Esophagus (tissue), 2 donors: ENCODE measurements around the gene PRKCI. TPM values are rescaled to one million over a fixed set of nuclear protein-coding genes. Genes with fewer than 3 reads are reported as not detected.

Source experiments
- H3K27ac ChIP-seq, 2 donors: one replicate each; pipeline ENCODE4 v1.5.1; 2013; ENCODE audit warnings: low read depth in 2 of 2, mild to moderate bottlenecking in 2 of 2, inconsistent platforms in 1 of 2, low read length in 1 of 2, moderate library complexity in 1 of 2
- H3K27me3 ChIP-seq, 2 donors: one replicate each; pipeline ENCODE4 v1.6.1; 2013; ENCODE audit warnings: low read length in 2 of 2, control low read depth in 1 of 2, mild to moderate bottlenecking in 1 of 2; ENCODE audit not compliant: insufficient read depth in 2 of 2, control insufficient read depth in 1 of 2
- H3K36me3 ChIP-seq, 2 donors: one replicate each; pipeline ENCODE4 v1.6.1; 2013; ENCODE audit warnings: low read length in 1 of 2; ENCODE audit not compliant: control insufficient read depth in 2 of 2, insufficient read depth in 2 of 2
- H3K4me1 ChIP-seq, 2 donors: one replicate each; pipeline ENCODE4 v1.6.1; 2013; ENCODE audit warnings: low read length in 1 of 2; ENCODE audit not compliant: control insufficient read depth in 2 of 2, insufficient read depth in 2 of 2
- H3K4me3 ChIP-seq, 2 donors: one replicate each; pipeline ENCODE4 v1.5.1; 2013; ENCODE audit warnings: low read length in 2 of 2, mild to moderate bottlenecking in 2 of 2, low read depth in 1 of 2, moderate library complexity in 1 of 2
- H3K9me3 ChIP-seq, 2 donors: one replicate each; pipeline ENCODE4 v1.6.1; 2013; ENCODE audit warnings: mild to moderate bottlenecking in 2 of 2, low read depth in 1 of 2, low read length in 1 of 2, moderate library complexity in 1 of 2; ENCODE audit not compliant: control insufficient read depth in 2 of 2, insufficient read depth in 1 of 2
- WGBS, 2 donors: extraction: QIAGEN DNeasy Blood & Tissue Kit; methylation state at CpG; one replicate each; pipeline ENCODE4 v1.1.7; 2013; 5-methylcytosine and 5-hydroxymethylcytosine counted together
- polyA plus RNA-seq, 2 donors: library from polyadenylated mRNA; stranded (reverse); fragments of 200-250 nt; gene quantifications; one replicate each; pipeline ENCODE4 v1.2.3, GENCODE V29; 2013
- donor health status: healthy with polysubstance abuse.
- donor health status: Bipolar disorder and iron deficiency.

PRKCI gene
- polyA plus RNA-seq, 2 donors, result 12.9 to 15.1 TPM

DNA sequence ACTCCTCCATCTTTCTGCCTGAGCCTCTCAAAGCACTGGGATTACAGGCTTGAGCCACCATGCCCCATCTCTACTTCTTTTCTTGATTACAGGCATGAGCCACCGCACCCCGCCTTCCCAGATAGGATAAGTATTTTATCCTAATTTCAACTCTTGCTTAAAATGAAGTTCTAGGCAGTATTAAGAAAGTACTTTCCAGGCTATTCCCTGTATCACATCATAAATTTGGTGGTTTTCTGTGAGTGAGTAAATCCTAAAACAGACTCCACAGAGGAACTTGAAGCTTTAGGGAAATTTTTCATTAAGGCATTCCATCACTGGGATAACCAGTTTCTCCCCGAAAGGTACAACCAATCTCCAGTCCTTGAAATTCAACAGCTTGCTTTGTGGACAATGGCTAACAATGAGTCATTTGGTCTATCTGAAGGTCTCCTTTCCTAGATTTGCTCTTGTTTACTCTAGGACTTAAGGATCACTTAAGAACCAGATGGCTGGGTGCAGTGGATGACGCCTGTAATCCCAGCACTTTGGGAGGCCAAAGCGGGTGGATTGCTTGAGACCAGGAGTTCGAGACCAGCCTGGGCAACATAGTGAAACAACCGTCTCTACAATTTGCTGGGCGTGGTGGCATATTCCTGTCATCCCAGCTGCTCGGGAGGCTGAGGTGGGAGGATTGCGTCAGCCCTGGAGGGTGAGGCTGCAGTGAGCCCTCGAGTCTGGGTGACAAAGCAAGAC lies 85.6 kb downstream of the PRKCI start:
- WGBS, 2 donors, result 76 to 81% methylated on average over 11 of the region's 11 CpGs
- Histone ChIP-seq H3K36me3 (no peaks in the 10 kb centered on the region), H3K4me1 (no peaks in the 10 kb centered on the region), H3K27ac (no peak overlapping the region), H3K9me3 (no peaks in the 10 kb centered on the region), H3K27me3 (no peaks in the 10 kb centered on the region), H3K4me3 (no peak overlapping the region)

DNA sequence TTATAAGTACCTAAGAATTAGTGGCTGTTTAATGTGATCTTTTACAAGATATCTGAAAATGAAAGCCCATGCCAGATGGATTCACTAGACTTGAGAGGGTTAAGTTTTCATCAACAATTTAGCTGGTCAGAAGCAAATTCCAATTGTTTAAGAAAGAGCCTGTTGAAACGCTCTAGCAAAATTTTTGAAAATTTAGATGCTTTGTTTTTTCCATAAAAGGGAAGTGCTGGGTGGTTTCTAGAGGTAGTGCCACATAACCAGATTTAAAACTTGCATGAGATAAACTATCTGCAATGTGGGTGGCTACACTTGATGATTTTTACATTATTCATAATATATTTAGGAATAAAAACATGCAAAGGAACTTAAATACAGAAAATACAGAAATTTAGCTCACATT lies 86.8 kb downstream of the PRKCI start:
- 46 to 51% methylated on average over 1 of the region's 1 CpG for WGBS, 2 donors
- no peak overlapping the region for H3K4me3 ChIP-seq
- H3K4me1 ChIP-seq, result no peaks in the 10 kb centered on the region
- H3K27me3 ChIP-seq, result no peaks in the 10 kb centered on the region
- H3K27ac ChIP-seq, result no peak overlapping the region
- no peaks in the 10 kb centered on the region for H3K9me3 ChIP-seq
- no peaks in the 10 kb centered on the region for H3K36me3 ChIP-seq

DNA sequence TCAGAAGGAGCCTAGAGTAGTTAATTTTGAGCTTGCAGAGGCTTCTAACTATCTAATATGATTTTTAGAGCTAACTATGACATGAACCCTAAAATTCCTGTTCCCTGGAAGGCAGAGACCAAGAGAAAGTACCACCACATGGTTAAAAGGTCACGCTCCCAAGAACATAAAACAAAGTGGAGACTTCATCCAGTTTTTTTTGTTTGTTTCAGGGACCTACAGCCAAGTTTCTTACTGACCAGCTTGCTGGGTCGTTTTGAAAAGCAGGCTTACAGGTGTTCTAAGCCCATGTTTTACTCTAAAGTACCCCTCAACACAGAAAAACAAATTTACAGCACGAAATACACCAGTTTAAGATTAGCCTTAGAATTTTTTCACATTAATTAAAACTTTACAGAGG lies 95.7 kb downstream of the PRKCI start:
- no peaks in the 10 kb centered on the region for H3K4me1 ChIP-seq
- no peaks in the 10 kb centered on the region for H3K36me3 ChIP-seq
- no peaks in the 10 kb centered on the region for H3K27me3 ChIP-seq
- H3K9me3 ChIP-seq, result no peaks in the 10 kb centered on the region
- WGBS, 2 donors, result 73 to 75% methylated on average over 3 of the region's 3 CpGs
- no peak overlapping the region for H3K4me3 ChIP-seq
- no peak overlapping the region for H3K27ac ChIP-seq

DNA sequence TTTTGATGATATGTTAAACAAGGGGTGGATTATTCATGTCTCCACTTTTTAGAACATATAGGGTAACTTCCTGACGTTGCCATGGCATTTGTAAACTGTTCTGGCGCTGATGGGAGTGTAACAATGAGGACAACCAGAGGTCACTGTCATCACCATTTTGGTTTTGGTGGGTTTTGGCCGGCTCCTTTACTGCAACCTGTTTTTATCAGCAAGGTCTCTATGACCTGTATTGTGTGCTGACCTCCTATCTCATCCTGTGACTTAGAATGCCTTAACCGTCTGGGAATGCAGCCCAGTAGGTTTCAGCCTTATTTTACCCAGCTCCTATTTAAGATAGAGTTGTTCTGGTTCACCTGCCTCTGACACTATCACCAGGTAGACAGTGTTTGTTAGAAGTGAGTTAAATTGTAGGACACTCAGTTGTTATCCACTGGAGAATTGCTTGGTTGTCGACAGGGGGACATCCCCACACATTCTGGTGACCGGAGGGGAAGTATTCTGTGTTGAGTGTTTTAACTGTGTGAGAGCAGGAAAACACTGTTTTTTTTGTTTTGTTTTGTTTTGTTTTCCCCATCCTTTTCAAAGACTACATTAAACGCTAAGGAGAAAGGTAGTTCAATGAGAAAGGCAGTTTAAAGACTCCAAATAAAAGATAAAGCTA lies 98.4 kb downstream of the PRKCI start:
- no peak overlapping the region for H3K27ac ChIP-seq
- H3K9me3 ChIP-seq, result no peaks in the 10 kb centered on the region
- no peaks in the 10 kb centered on the region for H3K36me3 ChIP-seq
- H3K4me1 ChIP-seq, result no peaks in the 10 kb centered on the region
- no peaks in the 10 kb centered on the region for H3K27me3 ChIP-seq
- WGBS, 2 donors, result 60 to 73% methylated on average over 7 of the region's 7 CpGs
- H3K4me3 ChIP-seq, result no peak overlapping the region

DNA sequence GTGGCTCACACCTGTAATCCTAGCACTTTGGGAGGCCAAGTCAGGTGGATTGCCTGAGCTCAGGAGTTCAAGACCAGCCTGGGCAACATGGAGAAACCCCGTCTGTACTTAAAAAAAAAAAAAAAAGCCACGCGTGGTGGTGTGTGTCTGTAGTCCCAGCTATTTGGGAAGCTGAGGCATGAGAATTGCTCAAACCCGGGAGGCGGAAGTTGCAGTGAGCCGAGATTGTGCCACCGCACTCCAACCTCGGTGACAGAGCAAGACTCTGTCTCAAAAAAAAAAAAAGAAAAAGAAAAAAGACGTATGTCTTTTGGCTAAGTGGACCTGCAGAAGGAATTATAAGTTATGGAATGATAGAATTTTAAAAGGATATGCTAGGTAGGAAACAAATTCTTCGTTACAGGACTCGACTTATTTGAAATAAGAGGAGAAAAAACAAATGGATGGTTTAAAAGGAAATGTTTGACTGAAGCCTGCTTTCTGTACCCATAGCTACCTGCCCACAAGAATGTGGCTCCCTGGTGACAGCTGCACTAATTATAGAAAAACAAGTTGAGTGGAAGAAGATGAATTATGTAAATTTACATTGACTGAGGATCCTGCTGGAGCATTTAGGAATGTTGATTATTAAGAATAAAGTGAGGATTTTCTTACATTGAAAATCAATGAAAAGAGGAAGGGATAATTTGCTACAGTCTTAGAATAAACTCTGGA lies 99.3 kb downstream of the PRKCI start:
- no peak overlapping the region for H3K27ac ChIP-seq
- no peaks in the 10 kb centered on the region for H3K36me3 ChIP-seq
- H3K27me3 ChIP-seq, result no peaks in the 10 kb centered on the region
- H3K4me1 ChIP-seq, result no peaks in the 10 kb centered on the region
- no peaks in the 10 kb centered on the region for H3K9me3 ChIP-seq
- H3K4me3 ChIP-seq, result no peak overlapping the region
- 85 to 90% methylated on average over 11 of the region's 11 CpGs for WGBS, 2 donors

DNA sequence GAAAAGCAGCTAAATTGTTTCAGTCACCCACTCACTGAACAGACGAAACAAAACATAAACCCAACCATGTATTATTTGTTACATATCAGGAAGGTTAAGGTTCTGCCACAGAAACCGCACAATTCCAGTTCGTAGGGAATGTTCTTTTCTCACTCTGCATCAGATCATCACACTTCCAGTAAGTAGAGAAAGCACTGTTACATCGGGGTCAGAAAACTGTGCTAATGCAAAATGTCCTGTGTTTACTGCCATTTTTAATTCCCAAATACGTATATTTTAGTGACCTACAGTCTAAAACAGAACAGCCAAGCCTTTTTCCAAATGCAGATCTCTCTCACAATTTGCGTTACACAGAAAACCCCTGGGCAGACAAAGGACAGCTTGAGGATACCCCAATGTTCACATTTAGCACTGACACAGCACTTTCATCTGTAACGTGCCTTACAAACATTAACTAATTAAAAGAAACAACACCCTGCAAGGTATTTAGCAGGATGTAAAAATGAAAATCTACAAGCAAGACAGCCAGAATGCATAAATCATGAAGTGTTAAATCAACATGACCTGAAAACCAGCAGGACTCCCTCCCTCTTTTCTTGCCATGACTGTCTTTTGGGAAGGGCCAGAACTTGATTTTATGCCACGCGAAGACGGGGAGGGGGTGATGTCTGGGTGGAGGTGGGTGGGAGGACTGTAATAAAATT lies 100.5 kb downstream of the PRKCI start:
- WGBS, 2 donors, result 72 to 75% methylated on average over 10 of the region's 10 CpGs
- H3K9me3 ChIP-seq, result no peaks in the 10 kb centered on the region
- no peaks in the 10 kb centered on the region for H3K36me3 ChIP-seq
- H3K4me1 ChIP-seq, result no peaks in the 10 kb centered on the region
- H3K27me3 ChIP-seq, result no peaks in the 10 kb centered on the region
- no peak overlapping the region for H3K4me3 ChIP-seq
- no peak overlapping the region for H3K27ac ChIP-seq

DNA sequence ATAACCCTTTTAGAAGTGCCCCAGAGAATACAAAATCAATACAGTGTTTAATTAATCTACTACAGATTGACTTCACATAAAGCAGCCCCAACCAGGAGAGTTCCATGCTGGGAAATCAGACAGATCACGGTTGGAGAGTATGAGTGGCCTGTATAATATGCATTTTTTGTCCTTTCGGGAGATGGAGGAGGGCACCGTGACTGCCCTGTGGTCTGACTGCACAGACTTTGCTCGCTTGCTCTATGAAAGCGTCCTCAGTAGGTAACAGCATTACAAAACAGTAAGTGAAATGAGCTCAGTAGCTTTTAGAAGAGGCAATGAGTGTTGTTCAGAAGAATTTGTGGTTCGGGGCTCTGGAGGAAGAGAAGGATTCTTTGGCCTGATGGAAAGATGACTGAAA lies 101.1 kb downstream of the PRKCI start:
- Histone ChIP-seq H3K36me3 (no peaks in the 10 kb centered on the region), H3K27ac (no peak overlapping the region), H3K4me1 (no peaks in the 10 kb centered on the region), H3K27me3 (no peaks in the 10 kb centered on the region), H3K9me3 (peaks cover 0 to 2% of the 10 kb centered on the region in 2 donors), H3K4me3 (no peak overlapping the region)
- WGBS, 2 donors, result 80 to 91% methylated on average over 6 of the region's 6 CpGs

DNA sequence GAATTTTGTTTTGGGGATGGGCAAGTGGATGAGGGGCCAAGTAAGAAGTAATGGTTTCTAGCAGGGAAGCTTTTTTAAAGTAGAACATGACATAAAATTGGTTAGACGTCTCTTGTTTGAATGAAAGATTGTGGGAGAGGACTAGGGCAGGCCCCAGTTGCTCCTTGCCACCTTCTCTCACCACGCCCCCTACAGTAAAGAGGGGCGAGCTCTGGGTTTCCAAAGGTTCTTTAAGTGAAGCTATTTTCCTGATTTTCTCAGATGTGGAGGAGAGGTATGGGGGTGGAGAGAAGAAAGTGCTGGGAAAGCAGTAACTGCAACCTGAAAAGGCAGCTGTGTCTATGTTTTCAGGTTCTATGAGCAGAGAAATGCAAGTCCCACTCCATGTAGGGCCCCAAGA lies 102.7 kb downstream of the PRKCI start:
- Histone ChIP-seq H3K4me3 (no peak overlapping the region), H3K4me1 (no peaks in the 10 kb centered on the region), H3K36me3 (no peaks in the 10 kb centered on the region), H3K27me3 (no peaks in the 10 kb centered on the region), H3K27ac (no peak overlapping the region), H3K9me3 (peaks cover 0 to 2% of the 10 kb centered on the region in 2 donors)
- WGBS, 2 donors, result 79 to 84% methylated on average over 3 of the region's 3 CpGs

DNA sequence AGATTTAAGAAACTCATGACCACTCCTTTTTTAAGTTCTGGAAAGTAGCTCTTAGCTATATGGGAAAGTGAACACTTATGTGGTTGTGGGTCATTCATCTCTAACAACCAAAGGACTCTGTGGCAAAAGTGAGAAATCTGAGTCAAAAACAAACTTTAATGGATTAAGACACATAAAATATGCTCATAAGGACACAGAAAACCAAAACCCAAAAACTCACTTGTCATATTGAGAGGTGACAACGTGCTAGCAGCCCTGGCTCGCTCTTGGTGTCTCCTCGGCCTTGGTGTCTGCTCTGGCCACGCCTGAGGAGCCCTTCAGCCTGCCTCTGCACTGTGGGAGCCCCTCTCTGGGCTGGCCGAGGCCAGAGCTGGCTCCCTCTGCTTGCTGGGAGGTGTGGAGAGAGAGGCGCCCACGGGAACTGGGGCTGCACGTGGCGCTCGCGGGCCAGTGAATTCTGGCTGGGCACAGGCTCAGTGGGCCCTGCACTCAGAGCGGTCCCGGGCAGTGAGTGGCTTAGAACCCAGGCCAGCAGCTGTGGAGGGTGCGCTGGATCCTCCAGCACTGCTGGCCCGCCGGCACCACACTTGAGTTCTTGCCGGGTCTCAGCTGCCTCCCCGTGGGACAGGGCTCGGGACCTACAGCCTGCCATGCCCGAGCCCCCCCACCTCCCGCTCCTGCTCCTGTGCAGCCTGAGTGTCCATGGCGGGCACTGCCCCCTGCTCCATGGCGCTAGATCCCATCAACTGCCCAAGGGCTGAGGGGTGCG lies 105.0 kb downstream of the PRKCI start:
- H3K9me3 ChIP-seq, result peaks cover 0 to 2% of the 10 kb centered on the region in 2 donors
- no peaks in the 10 kb centered on the region for H3K36me3 ChIP-seq
- H3K4me1 ChIP-seq, result no peaks in the 10 kb centered on the region
- 92 to 94% methylated on average over 24 of the region's 24 CpGs for WGBS, 2 donors
- no peak overlapping the region for H3K4me3 ChIP-seq
- no peaks in the 10 kb centered on the region for H3K27me3 ChIP-seq
- no peak overlapping the region for H3K27ac ChIP-seq
